WERI-Rb-1 (cell line): Measurements from ENCODE around the gene DELE1.
"Not testable (repeated sequence)": the region's sequence is repeated elsewhere in the genome, so short reads cannot be mapped to it uniquely, and the experiment has no call there.

Experiments
- DNase-seq: peaks from one replicate; pipeline ENCODE4 v3.0.0-alpha.2; 2020
- H3K27ac ChIP-seq: fragments of 250-450 bp; sonication (Bioruptor Pico); 2 replicates; pipeline ENCODE4 v1.5.1; 2020; ENCODE audit warnings: mild to moderate bottlenecking, moderate library complexity
- H3K27me3 ChIP-seq: fragments of 250-450 bp; sonication (Bioruptor Pico); 2 replicates; pipeline ENCODE4 v1.5.1; 2021; ENCODE audit warnings: mild to moderate bottlenecking, low read depth, moderate library complexity; ENCODE audit not compliant: insufficient read depth, severe bottlenecking
- H3K36me3 ChIP-seq: fragments of 250-450 bp; sonication (Bioruptor Pico); 2 replicates; pipeline ENCODE4 v1.5.1; 2020; ENCODE audit warnings: mild to moderate bottlenecking, moderate library complexity
- H3K4me3 ChIP-seq: 2 replicates; pipeline ENCODE4 v1.5.1; 2011; ENCODE audit warnings: low read depth, mild to moderate bottlenecking, control low read depth, low read length
- H3K9me3 ChIP-seq: fragments of 250-450 bp; sonication (Bioruptor Pico); 2 replicates; pipeline ENCODE4 v1.5.1; 2021; ENCODE audit warnings: mild to moderate bottlenecking, moderate library complexity; ENCODE audit not compliant: severe bottlenecking
- CTCF ChIP-seq: IDR thresholded peaks from 2 replicates; pipeline ENCODE4 v1.5.1; 2011; ENCODE audit warnings: low read depth, mild to moderate bottlenecking, control low read depth, inconsistent platforms, low read length

Gene DELE1

GRCh38 chr5:141916522-141916921 lies 7.1 kb upstream of the DELE1 start:
- Histone ChIP-seq H3K9me3 (no peaks in the 10 kb centered on the region), H3K4me3 (no peak overlapping the region), H3K36me3 (no peaks in the 10 kb centered on the region), H3K27ac (no peak overlapping the region), H3K27me3 (no peaks in the 10 kb centered on the region)
- TF ChIP-seq CTCF = no peak
- no peak for DNase-seq

GRCh38 chr5:141917760-141918159 lies 5.9 kb upstream of the DELE1 start:
- Histone ChIP-seq H3K4me3 (no peak overlapping the region), H3K27ac (no peak overlapping the region), H3K27me3 (no peaks in the 10 kb centered on the region), H3K9me3 (no peaks in the 10 kb centered on the region), H3K36me3 (no peaks in the 10 kb centered on the region)
- no peak for DNase-seq
- TF ChIP-seq CTCF = no peak

- Histone ChIP-seq H3K9me3 (no peaks in the 10 kb centered on the region), H3K4me3 (no peak overlapping the region), H3K27ac (no peak overlapping the region), H3K36me3 (no peaks in the 10 kb centered on the region), H3K27me3 (no peaks in the 10 kb centered on the region)
- DNase-seq = no peak
- TF ChIP-seq CTCF = no peak
Measured at GRCh38 chr5:141919218-141920119, 4.2 kb upstream of the DELE1 start.

GRCh38 chr5:141920771-141921170 lies 2.9 kb upstream of the DELE1 start:
- no peak for DNase-seq
- TF ChIP-seq CTCF = no peak
- Histone ChIP-seq H3K9me3 (no peaks in the 10 kb centered on the region), H3K27ac (no peak overlapping the region), H3K27me3 (no peaks in the 10 kb centered on the region), H3K4me3 (no peak overlapping the region), H3K36me3 (peaks cover 10% of the 10 kb centered on the region)

- peak overlapping the region; percentile 74 for H3K4me3 ChIP-seq
Measured at GRCh38 chr5:141922827-141923447, 734 bp upstream of the DELE1 start.

GRCh38 chr5:141926434-141926833 lies 2.8 kb downstream of the DELE1 start:
- TF ChIP-seq CTCF = no peak
- H3K9me3 ChIP-seq = no peaks in the 10 kb centered on the region
- no peak for DNase-seq
- no peaks in the 10 kb centered on the region for H3K27me3 ChIP-seq
- H3K27ac ChIP-seq = no peak overlapping the region
- no peak overlapping the region for H3K4me3 ChIP-seq
- peaks cover 62% of the 10 kb centered on the region for H3K36me3 ChIP-seq

More at GRCh38 chr5:141922827-141923447, 734 bp upstream of the DELE1 start:
- H3K27me3 ChIP-seq, DNase-seq, H3K9me3 ChIP-seq: not testable (repeated sequence)
- Histone ChIP-seq H3K27ac (peak overlapping the region; percentile 94), H3K36me3 (peaks cover 30% of the 10 kb centered on the region)
